ENCODE measurements around the gene FKBP10.

The FKBP10 gene
- long read RNA-seq = 0 reads

GRCh38 chr17:41812381-41813151 is at the start of gene FKBP10:
TSS of gene FKBP10 (plus strand) at chr17:41813004. CDS start at chr17:41813035, 31 bp downstream.
- no peak within 1 kb of the TSS for H3K27ac ChIP-seq (replicated peaks)
- peak in 1 of 2 experiments; percentile 3 for DNase-seq (ENCODE audit: low read depth in 1 of 2, low spot score in 1 of 2)
- TF ChIP-seq SPI1 (IDR thresholded peaks at IDR 0.05; ENCODE audit: borderline replicate concordance, low read depth) (no peak), GABPA (IDR thresholded peaks at IDR 0.05; ENCODE audit: low read depth) (no peak), CTCF (IDR thresholded peaks at IDR 0.05; ENCODE audit: insufficient read depth, low read length) (no peak), POLR2AphosphoS5 (IDR thresholded peaks at IDR 0.05; ENCODE audit: low read depth) (no peak)
- TF ChIP-seq, protein P1, sequence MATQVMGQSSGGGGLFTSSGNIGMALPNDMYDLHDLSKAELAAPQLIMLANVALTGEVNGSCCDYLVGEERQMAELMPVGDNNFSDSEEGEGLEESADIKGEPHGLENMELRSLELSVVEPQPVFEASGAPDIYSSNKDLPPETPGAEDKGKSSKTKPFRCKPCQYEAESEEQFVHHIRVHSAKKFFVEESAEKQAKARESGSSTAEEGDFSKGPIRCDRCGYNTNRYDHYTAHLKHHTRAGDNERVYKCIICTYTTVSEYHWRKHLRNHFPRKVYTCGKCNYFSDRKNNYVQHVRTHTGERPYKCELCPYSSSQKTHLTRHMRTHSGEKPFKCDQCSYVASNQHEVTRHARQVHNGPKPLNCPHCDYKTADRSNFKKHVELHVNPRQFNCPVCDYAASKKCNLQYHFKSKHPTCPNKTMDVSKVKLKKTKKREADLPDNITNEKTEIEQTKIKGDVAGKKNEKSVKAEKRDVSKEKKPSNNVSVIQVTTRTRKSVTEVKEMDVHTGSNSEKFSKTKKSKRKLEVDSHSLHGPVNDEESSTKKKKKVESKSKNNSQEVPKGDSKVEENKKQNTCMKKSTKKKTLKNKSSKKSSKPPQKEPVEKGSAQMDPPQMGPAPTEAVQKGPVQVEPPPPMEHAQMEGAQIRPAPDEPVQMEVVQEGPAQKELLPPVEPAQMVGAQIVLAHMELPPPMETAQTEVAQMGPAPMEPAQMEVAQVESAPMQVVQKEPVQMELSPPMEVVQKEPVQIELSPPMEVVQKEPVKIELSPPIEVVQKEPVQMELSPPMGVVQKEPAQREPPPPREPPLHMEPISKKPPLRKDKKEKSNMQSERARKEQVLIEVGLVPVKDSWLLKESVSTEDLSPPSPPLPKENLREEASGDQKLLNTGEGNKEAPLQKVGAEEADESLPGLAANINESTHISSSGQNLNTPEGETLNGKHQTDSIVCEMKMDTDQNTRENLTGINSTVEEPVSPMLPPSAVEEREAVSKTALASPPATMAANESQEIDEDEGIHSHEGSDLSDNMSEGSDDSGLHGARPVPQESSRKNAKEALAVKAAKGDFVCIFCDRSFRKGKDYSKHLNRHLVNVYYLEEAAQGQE (IDR thresholded peaks at IDR 0.05; ENCODE audit: insufficient replicate concordance, low read depth) = no peak
- peaks cover 20% of the 10 kb centered on the region for H3K27me3 ChIP-seq (ENCODE audit: insufficient read depth, poor library complexity, severe bottlenecking)
- peak within 1 kb of the TSS; percentile 58 for H3K4me3 ChIP-seq (replicated peaks; ENCODE audit: insufficient read depth, low read length)

GRCh38 chr17:41763327-41763726 is 49.5 kb upstream of the FKBP10 start:
- H3K4me3 ChIP-seq (replicated peaks; ENCODE audit: insufficient read depth, low read length) = no peak overlapping the region
- H3K27me3 ChIP-seq (ENCODE audit: insufficient read depth, poor library complexity, severe bottlenecking) = no peaks in the 10 kb centered on the region
- DNase-seq (ENCODE audit: low read depth in 1 of 2, low spot score in 1 of 2) = no peak
- TF ChIP-seq, protein P1 (IDR thresholded peaks at IDR 0.05; ENCODE audit: insufficient replicate concordance, low read depth) = no peak
- TF ChIP-seq POLR2AphosphoS5 (IDR thresholded peaks at IDR 0.05; ENCODE audit: low read depth) (no peak), GABPA (IDR thresholded peaks at IDR 0.05; ENCODE audit: low read depth) (no peak), SPI1 (IDR thresholded peaks at IDR 0.05; ENCODE audit: borderline replicate concordance, low read depth) (no peak), CTCF (IDR thresholded peaks at IDR 0.05; ENCODE audit: insufficient read depth, low read length) (no peak)
- H3K27ac ChIP-seq (replicated peaks) = no peak overlapping the region

- DNase-seq (ENCODE audit: low read depth in 1 of 2, low spot score in 1 of 2) = no peak
- Histone ChIP-seq H3K4me3 (replicated peaks; ENCODE audit: insufficient read depth, low read length) (no peak overlapping the region), H3K27ac (replicated peaks) (no peak overlapping the region), H3K27me3 (ENCODE audit: insufficient read depth, poor library complexity, severe bottlenecking) (no peaks in the 10 kb centered on the region)
- TF ChIP-seq CTCF (IDR thresholded peaks at IDR 0.05; ENCODE audit: insufficient read depth, low read length) (no peak), GABPA (IDR thresholded peaks at IDR 0.05; ENCODE audit: low read depth) (no peak), SPI1 (IDR thresholded peaks at IDR 0.05; ENCODE audit: borderline replicate concordance, low read depth) (no peak), POLR2AphosphoS5 (IDR thresholded peaks at IDR 0.05; ENCODE audit: low read depth) (no peak)
- TF ChIP-seq, protein P1 (IDR thresholded peaks at IDR 0.05; ENCODE audit: insufficient replicate concordance, low read depth) = no peak
These were observed 46.7 kb upstream of the FKBP10 start for GRCh38 chr17:41766135-41766534.
